Measurements from ENCODE around the gene LEPR.
"Not testable (repeated sequence)": the region's sequence is repeated elsewhere in the genome, so short reads cannot be mapped to it uniquely, and the experiment has no call there.

LEPR gene, protein sequence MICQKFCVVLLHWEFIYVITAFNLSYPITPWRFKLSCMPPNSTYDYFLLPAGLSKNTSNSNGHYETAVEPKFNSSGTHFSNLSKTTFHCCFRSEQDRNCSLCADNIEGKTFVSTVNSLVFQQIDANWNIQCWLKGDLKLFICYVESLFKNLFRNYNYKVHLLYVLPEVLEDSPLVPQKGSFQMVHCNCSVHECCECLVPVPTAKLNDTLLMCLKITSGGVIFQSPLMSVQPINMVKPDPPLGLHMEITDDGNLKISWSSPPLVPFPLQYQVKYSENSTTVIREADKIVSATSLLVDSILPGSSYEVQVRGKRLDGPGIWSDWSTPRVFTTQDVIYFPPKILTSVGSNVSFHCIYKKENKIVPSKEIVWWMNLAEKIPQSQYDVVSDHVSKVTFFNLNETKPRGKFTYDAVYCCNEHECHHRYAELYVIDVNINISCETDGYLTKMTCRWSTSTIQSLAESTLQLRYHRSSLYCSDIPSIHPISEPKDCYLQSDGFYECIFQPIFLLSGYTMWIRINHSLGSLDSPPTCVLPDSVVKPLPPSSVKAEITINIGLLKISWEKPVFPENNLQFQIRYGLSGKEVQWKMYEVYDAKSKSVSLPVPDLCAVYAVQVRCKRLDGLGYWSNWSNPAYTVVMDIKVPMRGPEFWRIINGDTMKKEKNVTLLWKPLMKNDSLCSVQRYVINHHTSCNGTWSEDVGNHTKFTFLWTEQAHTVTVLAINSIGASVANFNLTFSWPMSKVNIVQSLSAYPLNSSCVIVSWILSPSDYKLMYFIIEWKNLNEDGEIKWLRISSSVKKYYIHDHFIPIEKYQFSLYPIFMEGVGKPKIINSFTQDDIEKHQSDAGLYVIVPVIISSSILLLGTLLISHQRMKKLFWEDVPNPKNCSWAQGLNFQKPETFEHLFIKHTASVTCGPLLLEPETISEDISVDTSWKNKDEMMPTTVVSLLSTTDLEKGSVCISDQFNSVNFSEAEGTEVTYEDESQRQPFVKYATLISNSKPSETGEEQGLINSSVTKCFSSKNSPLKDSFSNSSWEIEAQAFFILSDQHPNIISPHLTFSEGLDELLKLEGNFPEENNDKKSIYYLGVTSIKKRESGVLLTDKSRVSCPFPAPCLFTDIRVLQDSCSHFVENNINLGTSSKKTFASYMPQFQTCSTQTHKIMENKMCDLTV

DNA sequence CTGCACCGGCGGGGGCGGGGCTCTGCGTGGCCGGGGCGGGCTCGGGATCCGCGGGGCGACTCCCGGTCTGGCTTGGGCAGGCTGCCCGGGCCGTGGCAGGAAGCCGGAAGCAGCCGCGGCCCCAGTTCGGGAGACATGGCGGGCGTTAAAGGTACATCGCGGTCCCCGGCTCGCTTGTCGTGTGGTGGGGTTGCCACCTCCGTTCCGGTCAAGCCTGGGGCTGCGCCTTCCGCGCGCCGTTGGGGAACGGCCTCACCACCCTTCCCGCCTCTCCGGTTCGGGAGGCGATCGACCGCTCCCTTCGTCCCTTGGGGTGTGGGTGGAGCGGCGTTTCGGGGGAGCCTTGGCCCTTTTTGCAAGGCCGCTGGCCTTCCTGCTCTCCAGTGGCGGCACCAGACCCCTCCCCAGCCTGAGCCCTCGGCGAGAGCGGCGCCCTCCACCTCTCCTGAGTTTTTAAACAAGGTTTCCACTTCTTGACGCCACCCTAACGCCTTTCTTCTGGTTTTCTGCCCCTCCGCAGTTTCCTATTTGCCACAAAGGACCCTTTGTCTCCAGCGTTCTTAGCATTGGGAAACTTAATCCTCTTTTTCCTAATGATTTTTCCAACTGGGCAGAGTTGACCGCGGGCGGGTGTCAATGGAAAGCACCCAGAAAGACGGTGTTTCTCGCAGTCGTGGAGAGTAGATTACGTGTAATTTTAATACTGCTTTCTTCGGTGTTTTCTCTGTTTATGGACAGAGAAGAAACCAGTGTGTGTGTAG lies at the start of gene LEPR, which contains the start of gene LEPROT:
Gene LEPR (plus strand): TSS at position 79 of the 761 bp plus-strand sequence. CDS start 144,898 bp downstream, outside the sequence.
Gene LEPROT (plus strand): TSS at position 79 of the 761 bp plus-strand sequence. CDS start 57 bp downstream, at position 136.
- H3K9me3 Mint-ChIP-seq: no peaks in the 10 kb centered on the region
- peaks cover 23% of the 10 kb centered on the region for H3K36me3 Mint-ChIP-seq (ENCODE audit: low read depth)
- peaks cover 9% of the 10 kb centered on the region for H3K4me1 Mint-ChIP-seq (ENCODE audit: low read depth)
- H3K27ac Mint-ChIP-seq: peak within 1 kb of the TSS; percentile 96
- H3K4me3 Mint-ChIP-seq: no peak within 1 kb of the TSS
- H3K27me3 Mint-ChIP-seq: no peaks in the 10 kb centered on the region
- no peak for DNase-seq

GRCh38 chr1:65371544-65371943 lies 48.9 kb upstream of the LEPR start:
- DNase-seq: no peak
- Mint-ChIP-seq H3K36me3 (ENCODE audit: low read depth) (no peaks in the 10 kb centered on the region), H3K4me3 (no peak overlapping the region), H3K27me3 (no peaks in the 10 kb centered on the region), H3K4me1 (ENCODE audit: low read depth) (no peaks in the 10 kb centered on the region), H3K27ac (no peak overlapping the region), H3K9me3 (no peaks in the 10 kb centered on the region)

DNA sequence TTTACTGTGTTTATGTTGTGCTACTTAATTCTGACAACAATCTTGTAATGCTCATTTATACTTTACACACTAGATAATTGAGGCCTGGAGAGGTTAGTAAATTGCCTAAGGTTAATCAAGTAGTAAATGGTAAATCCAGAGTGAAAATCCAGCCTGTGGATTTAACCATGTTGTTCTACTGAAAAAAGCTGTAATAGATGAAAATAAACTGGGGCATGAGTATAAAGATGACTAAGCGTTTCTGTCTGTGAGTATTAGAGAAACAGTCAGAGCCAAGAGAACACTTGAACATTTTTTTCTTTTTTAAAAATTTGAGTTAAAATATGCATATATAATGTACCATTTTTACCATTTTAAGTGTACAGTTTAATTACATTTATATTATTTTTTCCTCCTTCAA lies 47.9 kb upstream of the LEPR start:
- no peak for DNase-seq
- Mint-ChIP-seq H3K4me3 (no peak overlapping the region), H3K27ac (no peak overlapping the region), H3K36me3 (ENCODE audit: low read depth) (no peaks in the 10 kb centered on the region), H3K27me3 (no peaks in the 10 kb centered on the region), H3K4me1 (ENCODE audit: low read depth) (no peaks in the 10 kb centered on the region), H3K9me3 (no peaks in the 10 kb centered on the region)

GRCh38 chr1:65377496-65378246 lies 42.8 kb upstream of the LEPR start:
- H3K4me3 Mint-ChIP-seq: no peak overlapping the region
- no peak for DNase-seq
- H3K36me3 Mint-ChIP-seq (ENCODE audit: low read depth): peaks cover 2% of the 10 kb centered on the region
- H3K27me3 Mint-ChIP-seq: peaks cover 7% of the 10 kb centered on the region
- no peaks in the 10 kb centered on the region for H3K9me3 Mint-ChIP-seq
- no peaks in the 10 kb centered on the region for H3K4me1 Mint-ChIP-seq (ENCODE audit: low read depth)
- no peak overlapping the region for H3K27ac Mint-ChIP-seq

DNA sequence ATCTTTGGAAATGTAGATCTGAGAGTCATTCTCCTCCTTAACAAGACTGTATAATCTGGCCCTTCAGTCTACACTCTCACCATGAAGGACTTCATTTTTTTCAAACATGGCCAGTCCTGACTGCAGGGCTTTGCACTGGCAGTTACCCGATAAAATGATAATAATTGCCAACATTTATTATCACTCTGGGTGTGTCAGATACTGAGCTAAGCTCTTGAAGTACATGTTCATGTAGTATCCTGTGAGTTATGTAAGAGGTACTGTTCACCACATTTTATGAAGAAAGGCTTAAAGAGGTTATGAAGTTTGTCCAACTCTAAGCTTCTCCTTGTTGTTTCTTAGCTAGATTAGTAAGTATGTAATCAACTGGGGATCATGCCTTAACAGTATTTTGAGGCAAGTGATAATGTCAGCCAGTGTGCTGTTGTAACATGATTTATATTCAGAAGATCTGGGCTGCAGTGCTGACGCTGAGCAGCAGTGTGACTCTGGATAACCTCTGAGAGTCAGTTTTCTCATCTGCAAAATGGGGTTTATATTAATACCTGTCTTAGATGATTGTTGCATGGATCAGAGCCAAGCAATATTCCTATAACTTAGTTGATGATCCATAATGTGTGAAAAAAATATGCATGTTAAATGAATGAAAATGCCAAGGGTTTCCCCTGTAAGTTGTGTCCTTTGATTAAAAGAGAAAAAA lies 42.1 kb upstream of the LEPR start:
- Mint-ChIP-seq H3K4me1 (ENCODE audit: low read depth) (no peaks in the 10 kb centered on the region), H3K27me3 (peaks cover 7% of the 10 kb centered on the region), H3K9me3 (no peaks in the 10 kb centered on the region), H3K27ac (no peak overlapping the region), H3K4me3 (no peak overlapping the region), H3K36me3 (ENCODE audit: low read depth) (peaks cover 2% of the 10 kb centered on the region)
- no peak for DNase-seq

- H3K4me3 Mint-ChIP-seq; H3K27me3 Mint-ChIP-seq; DNase-seq; H3K4me1 Mint-ChIP-seq (ENCODE audit: low read depth); H3K27ac Mint-ChIP-seq; H3K9me3 Mint-ChIP-seq; H3K36me3 Mint-ChIP-seq (ENCODE audit: low read depth): not testable (repeated sequence)
Observed at GRCh38 chr1:65384426-65384825, 36.0 kb upstream of the LEPR start.

- no peaks in the 10 kb centered on the region for H3K9me3 Mint-ChIP-seq
- H3K36me3 Mint-ChIP-seq (ENCODE audit: low read depth): peaks cover 5% of the 10 kb centered on the region
- H3K27me3 Mint-ChIP-seq: no peaks in the 10 kb centered on the region
- no peak overlapping the region for H3K27ac Mint-ChIP-seq
- H3K4me3 Mint-ChIP-seq: no peak overlapping the region
- no peak for DNase-seq
- peaks cover 8% of the 10 kb centered on the region for H3K4me1 Mint-ChIP-seq (ENCODE audit: low read depth)
Observed at GRCh38 chr1:65386439-65386838, 34.0 kb upstream of the LEPR start.

DNA sequence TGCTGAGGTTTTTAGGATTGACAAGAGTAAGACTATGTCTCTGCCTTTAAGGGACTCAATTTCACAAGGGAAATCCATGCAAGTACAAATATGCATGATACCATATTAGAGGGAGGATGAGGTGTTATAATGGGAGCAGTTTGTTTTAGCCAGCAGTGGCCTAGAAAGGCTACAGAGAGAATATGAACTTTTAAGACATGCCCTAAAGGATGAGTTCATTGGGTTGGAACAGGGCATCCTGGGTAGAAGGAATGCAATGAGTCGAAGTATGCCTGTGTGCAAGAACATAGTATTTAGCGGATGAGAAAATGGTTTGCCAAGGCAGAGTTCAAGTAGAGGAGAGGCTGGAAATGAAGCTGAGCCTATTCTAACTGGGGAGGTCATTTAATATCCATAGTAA lies 32.6 kb upstream of the LEPR start:
- H3K36me3 Mint-ChIP-seq (ENCODE audit: low read depth): peaks cover 7% of the 10 kb centered on the region
- no peaks in the 10 kb centered on the region for H3K9me3 Mint-ChIP-seq
- no peaks in the 10 kb centered on the region for H3K27me3 Mint-ChIP-seq
- DNase-seq: no peak
- H3K27ac Mint-ChIP-seq: no peak overlapping the region
- no peak overlapping the region for H3K4me3 Mint-ChIP-seq
- H3K4me1 Mint-ChIP-seq (ENCODE audit: low read depth): peaks cover 15% of the 10 kb centered on the region

- Mint-ChIP-seq H3K4me3 (no peak overlapping the region), H3K9me3 (no peaks in the 10 kb centered on the region), H3K27me3 (no peaks in the 10 kb centered on the region), H3K4me1 (ENCODE audit: low read depth) (peaks cover 25% of the 10 kb centered on the region), H3K36me3 (ENCODE audit: low read depth) (peaks cover 8% of the 10 kb centered on the region), H3K27ac (peak overlapping the region; percentile 65)
- DNase-seq: no peak
Observed at GRCh38 chr1:65388908-65389695, 31.4 kb upstream of the LEPR start.

GRCh38 chr1:65392497-65392896 lies 28.0 kb upstream of the LEPR start:
- no peak for DNase-seq
- Mint-ChIP-seq H3K27ac (peak overlapping the region; percentile 6), H3K27me3 (no peaks in the 10 kb centered on the region), H3K4me1 (ENCODE audit: low read depth) (peaks cover 54% of the 10 kb centered on the region), H3K9me3 (no peaks in the 10 kb centered on the region), H3K4me3 (no peak overlapping the region), H3K36me3 (ENCODE audit: low read depth) (peaks cover 8% of the 10 kb centered on the region)

DNA sequence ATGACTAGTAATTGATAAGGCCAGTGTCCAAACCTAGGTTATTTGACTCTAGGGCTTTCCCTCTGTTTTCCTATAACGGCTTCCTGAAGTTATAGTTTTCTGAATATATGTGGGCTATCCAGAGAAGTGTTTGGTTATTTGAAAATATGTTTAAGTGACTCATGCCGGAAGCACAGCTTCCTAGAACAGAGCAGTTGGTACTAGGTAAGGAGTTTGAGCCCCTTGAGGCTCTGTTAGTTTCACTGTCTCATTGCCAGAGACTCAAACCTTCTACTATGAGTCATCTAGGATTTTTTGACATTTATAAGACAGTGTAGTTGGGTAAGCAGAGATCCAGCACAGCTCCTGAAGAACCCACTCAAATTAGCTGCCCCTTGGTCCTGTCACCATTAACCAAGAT lies 27.1 kb upstream of the LEPR start:
- no peak overlapping the region for H3K4me3 Mint-ChIP-seq
- no peaks in the 10 kb centered on the region for H3K9me3 Mint-ChIP-seq
- DNase-seq: no peak
- H3K4me1 Mint-ChIP-seq (ENCODE audit: low read depth): peaks cover 62% of the 10 kb centered on the region
- peaks cover 8% of the 10 kb centered on the region for H3K36me3 Mint-ChIP-seq (ENCODE audit: low read depth)
- H3K27me3 Mint-ChIP-seq: no peaks in the 10 kb centered on the region
- peak overlapping the region; percentile 82 for H3K27ac Mint-ChIP-seq

DNA sequence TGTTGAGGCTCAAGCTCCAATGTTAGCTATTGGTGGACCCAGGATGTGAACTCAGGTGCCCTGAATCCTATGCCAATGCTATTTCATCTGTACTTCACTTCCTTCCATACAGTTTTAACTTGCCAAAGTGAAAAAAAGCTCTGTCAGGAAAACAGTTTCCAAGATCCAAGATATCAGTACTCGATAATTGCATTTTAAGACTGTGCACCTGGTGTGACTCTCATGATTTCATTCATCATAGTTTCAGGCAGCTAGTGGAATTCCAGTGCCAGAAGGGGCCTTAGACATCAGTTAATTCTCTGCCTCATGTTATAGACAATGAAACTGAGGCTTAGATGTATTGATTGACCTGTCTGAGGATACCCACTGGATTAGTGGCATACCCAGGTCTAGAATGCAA lies 26.5 kb upstream of the LEPR start:
- peak overlapping the region; percentile 82 for H3K27ac Mint-ChIP-seq
- H3K27me3 Mint-ChIP-seq: no peaks in the 10 kb centered on the region
- H3K36me3 Mint-ChIP-seq (ENCODE audit: low read depth): peaks cover 8% of the 10 kb centered on the region
- no peaks in the 10 kb centered on the region for H3K9me3 Mint-ChIP-seq
- H3K4me3 Mint-ChIP-seq: no peak overlapping the region
- H3K4me1 Mint-ChIP-seq (ENCODE audit: low read depth): peaks cover 63% of the 10 kb centered on the region
- DNase-seq: no peak

Data from activated T-cell treated with anti-CD3 and anti-CD28 coated beads, Interleukin-2, amount 50 U/mL, for 24 hours (primary cell).